CD14-positive monocyte (primary cell): Measurements from ENCODE around the gene GTF2H3. TPM values are rescaled to one million over a fixed set of nuclear protein-coding genes. Genes with fewer than 3 reads are reported as not detected.

Source experiments
- DNase-seq, 3 donors: peaks; one replicate each; pipeline ENCODE4 v3.0.0-alpha.2; 2011 to 2022
- H2AFZ ChIP-seq: 2 replicates; pipeline ENCODE4 v1.6.0; 2012; ENCODE audit warnings: mild to moderate bottlenecking, low read depth, low read length, inconsistent platforms; ENCODE audit not compliant: insufficient read depth, poor library complexity, severe bottlenecking
- H3K27ac ChIP-seq, 2 donors: 1 replicate in 1 of 2; 2 replicates in 1 of 2; pipeline ENCODE4 v1.5.1; 2012 to 2013; ENCODE audit warnings: low read length in 2 of 2, control low read depth in 1 of 2, inconsistent platforms in 1 of 2, low read depth in 1 of 2, mild to moderate bottlenecking in 1 of 2
- H3K27me3 ChIP-seq, 2 donors: one replicate each; pipeline versions ENCODE4 v1.6.0 to v1.6.1; 2011 to 2013; ENCODE audit warnings: low read length in 2 of 2; ENCODE audit not compliant: control insufficient read depth in 2 of 2, insufficient read depth in 2 of 2
- H3K36me3 ChIP-seq, 2 donors: replicated peaks in 1 of 2; 1 replicate in 1 of 2; 2 replicates in 1 of 2; pipeline versions ENCODE4 v1.5.1 to v1.6.1; 2012 to 2013; ENCODE audit warnings: low read length in 2 of 2, control low read depth in 1 of 2, inconsistent platforms in 1 of 2, mild to moderate bottlenecking in 1 of 2; ENCODE audit not compliant: insufficient read depth in 2 of 2, control insufficient read depth in 1 of 2
- H3K4me1 ChIP-seq, 2 donors: 1 replicate in 1 of 2; 2 replicates in 1 of 2; pipeline versions ENCODE4 v1.5.1 to v1.6.1; 2012 to 2013; ENCODE audit warnings: low read length in 2 of 2, control low read depth in 1 of 2, inconsistent platforms in 1 of 2, mild to moderate bottlenecking in 1 of 2, moderate library complexity in 1 of 2; ENCODE audit not compliant: insufficient read depth in 2 of 2, control insufficient read depth in 1 of 2
- H3K4me2 ChIP-seq: replicated peaks from 2 replicates; pipeline ENCODE3; 2012; ENCODE audit warnings: low read length, moderate library complexity, mild to moderate bottlenecking; ENCODE audit not compliant: poor library complexity, severe bottlenecking; ENCODE audit errors: extremely low read depth
- H3K4me3 ChIP-seq, 3 experiments: fragments of 200-600 bp in 1 of 3; sonication (generic) in 1 of 3; replicated peaks in 1 of 3; 1 replicate in 2 of 3; 2 replicates in 1 of 3; pipeline ENCODE4 v1.5.1; 2011 to 2013; ENCODE audit warnings: low read length in 3 of 3, mild to moderate bottlenecking in 3 of 3, control low read depth in 2 of 3, low read depth in 2 of 3, inconsistent platforms in 1 of 3, moderate library complexity in 1 of 3
- H3K79me2 ChIP-seq: 2 replicates; pipeline ENCODE4 v1.6.0; 2012; ENCODE audit warnings: mild to moderate bottlenecking, control low read depth, inconsistent platforms, low read length, moderate library complexity; ENCODE audit not compliant: insufficient read depth
- H3K9ac ChIP-seq: 2 replicates; pipeline ENCODE4 v1.6.0; 2017; ENCODE audit warnings: low read length, mild to moderate bottlenecking; ENCODE audit not compliant: insufficient read depth, poor library complexity, severe bottlenecking
- H3K9me3 ChIP-seq, 2 donors: replicated peaks in 1 of 2; 1 replicate in 1 of 2; 2 replicates in 1 of 2; pipeline versions ENCODE4 v1.5.1 to v1.6.1; 2012 to 2013; ENCODE audit warnings: low read length in 2 of 2, control low read depth in 1 of 2; ENCODE audit not compliant: control insufficient read depth in 1 of 2, insufficient read depth in 1 of 2
- H4K20me1 ChIP-seq: 2 replicates; pipeline ENCODE4 v1.6.0; 2012; ENCODE audit warnings: mild to moderate bottlenecking, low read length, control low read depth, moderate library complexity; ENCODE audit not compliant: insufficient read depth
- H3K27ac Mint-ChIP-seq, 7 donors: one replicate each; pipeline ENCODE4 v1.8.0; 2020; ENCODE audit warnings: mild to moderate bottlenecking in 7 of 7, mixed read lengths in 7 of 7, moderate library complexity in 6 of 7, inconsistent platforms in 2 of 7
- H3K27me3 Mint-ChIP-seq, 3 donors: one replicate each; pipeline ENCODE4 v1.8.0; 2021 to 2022; ENCODE audit warnings: low read depth in 3 of 3, mild to moderate bottlenecking in 3 of 3, mixed read lengths in 3 of 3, moderate library complexity in 3 of 3, inconsistent platforms in 1 of 3
- H3K36me3 Mint-ChIP-seq, 2 donors: one replicate each; pipeline ENCODE4 v1.8.0; 2020; ENCODE audit warnings: mixed read lengths in 2 of 2, inconsistent platforms in 1 of 2, mild to moderate bottlenecking in 1 of 2
- H3K4me1 Mint-ChIP-seq: one replicate; pipeline ENCODE4 v1.8.0; 2020; ENCODE audit warnings: mild to moderate bottlenecking, mixed read lengths
- H3K4me3 Mint-ChIP-seq, 2 donors: one replicate each; pipeline ENCODE4 v1.8.0; 2020; ENCODE audit warnings: mild to moderate bottlenecking in 2 of 2, mixed read lengths in 2 of 2, moderate library complexity in 1 of 2
- H3K9me3 Mint-ChIP-seq, 7 donors: one replicate each; pipeline ENCODE4 v1.8.0; 2020 to 2022; ENCODE audit warnings: mixed read lengths in 7 of 7, mild to moderate bottlenecking in 6 of 7, moderate library complexity in 6 of 7, inconsistent platforms in 2 of 7
- WGBS: methylation state at CpG from one replicate; pipeline ENCODE4 v1.1.5; 2013; ENCODE audit warnings: missing lambda C conversion rate; ENCODE audit not compliant: insufficient coverage; 5-methylcytosine and 5-hydroxymethylcytosine counted together
- intact Hi-C, 2 donors: fragments of 100-400 bp; cut with micrococcal nuclease; formaldehyde crosslinking; loops; one replicate each; pipeline versions ENCODE4 v1.15.0 to v1.15.1; 2023
- polyA plus RNA-seq, 3 donors: library from polyadenylated mRNA; depleted of rRNA in 1 of 3; unstranded in 2 of 3; stranded (reverse) in 1 of 3; fragments of 300-500 nt in 2 of 3; fragments of >200 nt in 1 of 3; fragmentation: Illumina TruSeq in 2 of 3; gene quantifications; 1 replicate in 2 of 3; 2 replicates in 1 of 3; pipeline ENCODE4 v1.2.3, GENCODE V29; 2012 to 2021
- TF ChIP-seq, protein P1 (sequence below): fragments of 200-600 bp; IDR thresholded peaks from one replicate; pipeline ENCODE4 v1.8.0; 2022; ENCODE audit warnings: antibody characterized with exemption, mild to moderate bottlenecking

The GTF2H3 gene
- polyA plus RNA-seq, 3 donors, result 8.2 to 21.7 (median 12.3) TPM

GRCh38 chr12:123595729-123596128 is 37.9 kb upstream of the GTF2H3 start:
- no peak overlapping the region for H3K4me3 Mint-ChIP-seq
- Histone ChIP-seq H3K4me3 (no peak overlapping the region), H4K20me1 (peaks cover 46% of the 10 kb centered on the region), H3K27me3 (no peaks in the 10 kb centered on the region), H3K27ac (no peak overlapping the region), H2AFZ (no peak overlapping the region), H3K4me1 (peaks cover 0 to under 1% of the 10 kb centered on the region in 2 donors), H3K9ac (no peak overlapping the region), H3K4me2 (no peak overlapping the region), H3K79me2 (peaks cover 48% of the 10 kb centered on the region), H3K9me3 (no peaks in the 10 kb centered on the region), H3K36me3 (peaks cover 57 to 83% of the 10 kb centered on the region in 2 donors)
- DNase-seq, result no peak
- peaks cover 62 to 75% of the 10 kb centered on the region in 2 donors for H3K36me3 Mint-ChIP-seq
- intact Hi-C loops, result no loop called here
- H3K27me3 Mint-ChIP-seq, result no peaks in the 10 kb centered on the region
- H3K4me1 Mint-ChIP-seq, result peaks cover 1% of the 10 kb centered on the region
- H3K27ac Mint-ChIP-seq, result no peak overlapping the region
- TF ChIP-seq, protein P1, sequence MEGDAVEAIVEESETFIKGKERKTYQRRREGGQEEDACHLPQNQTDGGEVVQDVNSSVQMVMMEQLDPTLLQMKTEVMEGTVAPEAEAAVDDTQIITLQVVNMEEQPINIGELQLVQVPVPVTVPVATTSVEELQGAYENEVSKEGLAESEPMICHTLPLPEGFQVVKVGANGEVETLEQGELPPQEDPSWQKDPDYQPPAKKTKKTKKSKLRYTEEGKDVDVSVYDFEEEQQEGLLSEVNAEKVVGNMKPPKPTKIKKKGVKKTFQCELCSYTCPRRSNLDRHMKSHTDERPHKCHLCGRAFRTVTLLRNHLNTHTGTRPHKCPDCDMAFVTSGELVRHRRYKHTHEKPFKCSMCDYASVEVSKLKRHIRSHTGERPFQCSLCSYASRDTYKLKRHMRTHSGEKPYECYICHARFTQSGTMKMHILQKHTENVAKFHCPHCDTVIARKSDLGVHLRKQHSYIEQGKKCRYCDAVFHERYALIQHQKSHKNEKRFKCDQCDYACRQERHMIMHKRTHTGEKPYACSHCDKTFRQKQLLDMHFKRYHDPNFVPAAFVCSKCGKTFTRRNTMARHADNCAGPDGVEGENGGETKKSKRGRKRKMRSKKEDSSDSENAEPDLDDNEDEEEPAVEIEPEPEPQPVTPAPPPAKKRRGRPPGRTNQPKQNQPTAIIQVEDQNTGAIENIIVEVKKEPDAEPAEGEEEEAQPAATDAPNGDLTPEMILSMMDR, result no peak
- H3K9me3 Mint-ChIP-seq, result no peaks in the 10 kb centered on the region

- WGBS, result 93% methylated on average over 2 of the region's 3 CpGs
These were observed 36.5 kb upstream of the GTF2H3 start for GRCh38 chr12:123597100-123597499.

More at GRCh38 chr12:123597100-123597499, 36.5 kb upstream of the GTF2H3 start:
- peaks cover 8% of the 10 kb centered on the region for H3K4me1 Mint-ChIP-seq
- Histone ChIP-seq H3K4me1 (peaks cover 8% of the 10 kb centered on the region in 2 donors), H2AFZ (no peak overlapping the region), H3K4me3 (no peak overlapping the region), H3K79me2 (peaks cover 48% of the 10 kb centered on the region), H4K20me1 (peaks cover 33% of the 10 kb centered on the region), H3K36me3 (peaks cover 44 to 69% of the 10 kb centered on the region in 2 donors), H3K9ac (no peak overlapping the region), H3K9me3 (no peaks in the 10 kb centered on the region), H3K27ac (no peak overlapping the region), H3K4me2 (no peak overlapping the region), H3K27me3 (no peaks in the 10 kb centered on the region)
- intact Hi-C loops, result no loop called here
- no peak for DNase-seq
- no peak overlapping the region for H3K27ac Mint-ChIP-seq
- TF ChIP-seq, protein P1, result no peak
- H3K36me3 Mint-ChIP-seq, result peaks cover 50 to 61% of the 10 kb centered on the region in 2 donors
- H3K9me3 Mint-ChIP-seq, result no peaks in the 10 kb centered on the region
- no peaks in the 10 kb centered on the region for H3K27me3 Mint-ChIP-seq
- H3K4me3 Mint-ChIP-seq, result no peak overlapping the region
